Esophagus squamous epithelium (tissue), 4 donors: ENCODE results near the gene CSN1S1.

Experiments
- CTCF ChIP-seq, 6 experiments: fragments of 450-650 bp in 4 of 6; fragments of 200-600 bp in 2 of 6; sonication (generic) in 2 of 6; IDR thresholded peaks; one replicate each; pipeline ENCODE4 v1.5.1; 2016 to 2019; ENCODE audit warnings: antibody characterized with exemption in 6 of 6, mild to moderate bottlenecking in 4 of 6, moderate library complexity in 4 of 6
- POLR2A ChIP-seq, 4 donors: fragments of 450-650 bp; IDR thresholded peaks; one replicate each; pipeline ENCODE4 v1.6.1; 2017; ENCODE audit warnings: antibody characterized with exemption in 4 of 4, mild to moderate bottlenecking in 4 of 4, moderate library complexity in 3 of 4

GRCh38 chr4:69965628-69966027 is 34.8 kb downstream of the CSN1S1 start, which contains the start of gene CSN2:
- TF ChIP-seq CTCF (IDR thresholded peaks at IDR 0.05), result no peak
- no peak for TF ChIP-seq POLR2A (IDR thresholded peaks at IDR 0.05)
